DMS 273 (cell line): ENCODE results near the gene CEP135.
"Not testable (repeated sequence)": the region's sequence is repeated elsewhere in the genome, so short reads cannot be mapped to it uniquely, and the experiment has no call there.

Experiments
- DNase-seq: peaks from one replicate; lab custom pipeline; 2025; ENCODE audit not compliant: unreplicated experiment; lab: John Stamatoyannopoulos, UW

The CEP135 gene

DNA sequence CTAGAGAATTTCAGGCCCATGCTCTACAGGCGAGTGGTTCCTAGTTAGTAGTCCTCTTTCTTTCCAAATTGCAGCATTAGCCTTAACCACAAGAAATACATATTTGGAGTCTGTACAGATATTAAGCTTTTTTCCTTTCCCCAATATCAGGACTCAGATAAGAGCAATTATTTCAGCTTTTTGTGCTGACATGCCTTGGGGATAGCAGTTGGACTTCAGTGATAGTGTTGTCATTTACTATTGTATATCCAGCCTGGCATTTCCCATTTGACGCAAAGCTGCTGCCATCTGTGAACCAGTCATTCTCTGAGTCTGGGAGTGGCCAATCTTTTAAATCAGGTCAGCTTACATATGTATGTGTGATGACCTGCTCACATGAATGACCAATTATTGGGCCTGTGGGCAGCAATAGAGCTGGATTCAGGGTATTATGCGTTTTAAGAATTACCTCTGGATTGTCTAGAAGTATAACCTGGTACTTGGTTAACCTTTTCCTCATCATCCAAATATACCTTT is 6.8 kb upstream of the CEP135 start:
- DNase-seq = no peak

DNA sequence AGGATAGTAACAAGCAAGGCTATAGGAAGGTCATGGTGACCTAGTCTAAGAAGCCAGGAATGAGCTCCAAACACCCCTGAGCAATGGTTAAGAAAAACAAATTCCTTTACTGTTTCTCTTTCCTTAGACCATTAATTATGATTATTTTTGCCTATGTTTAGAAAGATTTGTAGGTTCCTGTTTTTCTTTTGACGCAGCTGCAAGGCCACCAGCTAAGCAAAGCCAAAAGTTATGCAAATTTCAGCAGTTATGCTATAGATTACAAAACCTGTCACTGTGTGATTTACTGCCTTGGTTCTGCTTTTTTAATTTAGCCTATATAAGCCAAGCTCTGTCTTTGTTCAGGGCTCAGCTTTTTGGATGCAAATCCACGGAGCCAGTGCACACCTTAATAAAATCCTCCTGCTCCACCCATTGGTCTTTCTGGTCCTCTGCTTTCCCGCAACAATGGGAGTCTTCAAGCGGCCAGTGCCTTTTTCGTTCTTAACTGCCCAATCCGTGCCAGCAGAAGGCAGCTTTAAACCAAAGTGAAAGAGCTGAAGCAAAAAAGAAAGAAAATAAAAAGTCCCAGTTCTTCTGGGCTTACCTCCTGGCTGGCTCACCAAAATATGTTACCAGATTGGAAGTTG is 1.4 kb upstream of the CEP135 start:
- no peak for DNase-seq

DNA sequence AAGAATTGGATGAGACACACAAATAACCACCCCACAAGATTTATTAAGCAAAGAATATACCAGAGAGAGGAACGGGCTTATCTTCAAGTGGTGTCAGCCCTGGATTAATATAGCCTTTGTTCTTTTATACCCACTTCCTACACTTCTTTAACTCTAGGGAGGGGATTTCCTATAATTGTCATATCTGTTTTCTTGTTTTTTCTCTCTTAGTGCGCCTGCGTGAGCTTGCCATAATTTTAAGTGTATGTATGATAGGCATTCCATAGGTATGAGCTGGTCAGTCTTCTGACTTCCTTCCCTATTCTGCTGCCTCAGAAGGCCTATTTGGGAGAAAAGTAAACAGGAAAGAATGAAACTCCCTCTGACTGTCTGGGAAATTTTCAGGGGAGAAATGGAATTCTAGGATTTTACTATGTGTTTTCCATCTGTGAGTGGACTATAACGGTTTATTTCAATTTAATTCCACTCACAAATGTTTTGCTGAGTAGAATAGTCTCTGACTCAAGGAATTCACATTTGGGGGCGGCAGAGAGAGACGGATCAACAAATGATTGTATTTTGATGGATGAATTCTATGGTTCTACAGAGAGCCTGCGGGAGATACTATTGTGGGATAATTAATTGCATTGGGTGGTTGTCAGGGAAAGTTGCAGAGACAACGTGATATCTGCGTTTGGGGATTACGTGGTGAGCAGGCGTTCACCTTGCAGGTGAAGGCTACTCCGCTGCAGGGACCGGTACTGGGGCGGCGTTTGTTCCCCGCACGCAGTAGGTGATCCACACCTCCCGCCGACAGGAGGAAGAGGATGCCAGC is 626 bp upstream of the CEP135 start:
- DNase-seq = no peak

DNA sequence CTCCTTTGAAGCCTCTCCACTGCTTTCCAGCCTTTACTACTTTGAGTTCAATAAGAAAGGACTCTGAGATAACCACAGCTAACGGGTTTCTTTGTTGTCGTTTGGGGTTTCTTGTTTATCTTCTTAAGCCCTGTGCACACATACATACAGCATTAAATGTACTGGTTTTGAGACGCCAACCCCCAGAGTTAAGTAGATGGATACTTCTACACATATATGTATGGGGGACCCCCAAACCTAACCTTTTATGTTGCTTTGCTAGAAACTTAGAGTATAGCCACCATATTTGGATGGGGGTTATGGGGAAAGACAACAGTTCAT is 697 bp downstream of the CEP135 start:
- no peak for DNase-seq

DNA sequence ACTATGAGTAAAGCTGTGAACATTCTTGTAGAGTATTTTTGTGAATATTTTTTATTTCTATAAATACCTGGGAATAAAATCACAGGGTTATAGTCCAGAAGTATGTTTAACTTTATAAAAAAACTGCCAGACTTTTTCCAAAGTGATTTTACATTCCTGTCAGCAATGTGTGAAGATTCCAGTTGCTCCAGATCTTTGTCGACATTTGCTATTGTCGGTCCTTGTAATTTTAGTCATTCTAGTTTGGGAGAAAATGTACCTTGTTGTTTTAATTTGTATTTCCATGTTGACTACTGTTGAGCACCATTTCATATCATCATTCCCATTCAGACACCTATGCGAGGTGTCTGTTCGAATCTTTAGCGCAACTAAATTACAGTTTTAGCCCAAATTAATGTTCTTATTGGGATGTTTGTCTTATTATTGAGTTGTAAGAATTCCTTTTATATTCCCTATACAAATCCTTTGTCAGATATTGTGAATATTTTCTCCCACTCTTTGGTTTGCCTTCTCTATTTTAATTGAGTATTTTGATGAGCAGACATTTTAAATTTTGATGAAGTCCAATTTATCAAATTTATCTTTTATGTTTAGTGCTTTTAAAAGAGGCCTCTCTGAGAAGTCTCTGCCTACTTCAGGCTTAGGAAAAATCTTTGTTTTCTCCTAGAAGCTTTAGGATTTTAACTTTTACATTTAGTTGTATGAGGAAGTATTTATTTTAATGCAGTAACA is 2.6 kb downstream of the CEP135 start:
- DNase-seq = no peak

DNA sequence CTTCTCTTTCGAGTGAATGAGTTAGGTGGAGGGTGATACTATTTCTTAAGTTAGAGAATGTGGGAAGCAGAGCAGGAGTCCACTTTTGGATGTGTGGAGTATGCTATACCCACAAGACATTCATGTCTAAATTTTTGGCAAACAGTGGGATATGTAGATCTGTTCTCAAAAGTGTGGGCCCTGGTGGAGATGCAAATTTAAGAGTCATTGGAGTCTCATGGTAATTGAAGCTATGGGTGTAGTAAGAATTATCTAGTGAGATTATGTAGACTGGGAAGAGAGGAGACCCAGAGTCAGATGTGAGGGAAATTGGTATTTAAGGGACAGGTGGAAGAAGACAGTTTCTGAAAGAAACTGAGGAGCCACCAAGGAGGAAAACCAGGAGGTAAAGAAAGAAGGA is 7.0 kb downstream of the CEP135 start:
- DNase-seq = no peak

DNA sequence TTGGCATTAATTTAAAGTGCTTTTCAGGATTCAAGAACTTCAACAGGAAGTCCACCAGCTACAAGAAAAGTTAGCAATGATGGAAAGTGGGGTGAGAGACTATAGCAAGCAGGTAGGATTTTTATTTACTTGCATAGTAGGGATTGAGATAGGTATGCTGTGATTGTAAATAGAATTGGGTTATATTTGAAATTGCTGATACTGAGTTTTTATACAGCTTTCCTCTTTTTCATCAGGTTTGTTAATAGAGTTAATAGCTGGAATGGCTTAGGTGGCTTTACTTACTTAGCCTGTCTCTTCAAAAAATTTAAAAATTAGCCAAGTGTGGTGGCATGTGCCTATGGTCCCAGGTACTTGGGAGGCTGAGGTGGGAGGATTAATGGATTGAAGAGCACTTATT is 10.9 kb downstream of the CEP135 start:
- no peak for DNase-seq

DNA sequence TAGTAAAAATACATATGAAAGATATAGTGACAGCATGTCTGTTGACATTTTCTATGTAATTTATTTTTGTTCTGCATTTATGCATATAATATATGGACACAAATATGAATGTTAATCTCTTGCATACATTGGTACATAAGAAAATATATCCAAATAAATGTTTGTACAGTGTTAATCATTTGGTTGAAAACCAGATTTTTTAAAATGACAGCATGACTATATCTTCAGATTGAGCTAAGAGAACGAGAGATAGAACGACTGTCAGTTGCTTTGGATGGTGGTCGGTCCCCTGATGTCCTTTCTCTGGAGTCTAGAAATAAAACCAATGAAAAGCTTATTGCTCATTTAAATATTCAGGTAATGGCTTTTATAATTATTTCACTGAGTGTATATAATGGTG is 15.3 kb downstream of the CEP135 start:
- no peak for DNase-seq

DNA sequence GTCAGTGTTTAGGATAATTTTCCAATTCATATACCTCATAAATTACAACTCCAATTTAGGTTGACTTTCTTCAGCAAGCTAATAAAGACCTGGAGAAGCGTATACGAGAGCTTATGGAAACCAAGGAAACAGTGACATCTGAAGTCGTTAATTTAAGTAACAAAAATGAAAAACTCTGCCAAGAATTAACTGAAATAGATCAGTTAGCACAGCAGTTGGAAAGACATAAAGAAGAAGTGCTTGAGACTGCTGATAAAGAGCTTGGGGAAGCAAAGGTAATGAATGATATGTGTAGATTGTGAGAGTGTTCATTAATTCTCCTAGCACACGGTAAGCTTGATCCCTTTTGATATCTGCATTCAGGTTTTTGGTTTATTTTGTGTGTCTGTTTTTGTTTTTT is 16.8 kb downstream of the CEP135 start:
- no peak for DNase-seq

DNA sequence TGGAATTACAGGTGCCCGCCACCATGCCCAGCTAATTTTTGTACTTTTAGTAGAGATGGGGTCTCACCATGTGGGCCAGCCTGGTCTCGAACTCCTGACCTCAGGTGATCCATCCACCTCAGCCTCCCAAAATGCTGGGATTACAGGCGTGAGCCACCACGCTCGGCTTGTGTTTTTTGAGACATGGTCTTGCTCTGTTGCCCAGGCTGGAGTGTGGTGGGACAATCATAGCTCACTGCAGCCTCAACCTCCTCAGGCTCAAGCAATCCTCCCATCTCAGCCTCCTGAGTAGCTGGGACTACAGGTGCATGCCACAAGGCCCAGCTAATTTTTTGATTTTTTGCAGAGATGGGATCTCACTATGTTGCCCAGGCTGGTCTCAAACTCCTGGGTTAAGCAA is 17.6 kb downstream of the CEP135 start:
- DNase-seq = not testable (repeated sequence)

DNA sequence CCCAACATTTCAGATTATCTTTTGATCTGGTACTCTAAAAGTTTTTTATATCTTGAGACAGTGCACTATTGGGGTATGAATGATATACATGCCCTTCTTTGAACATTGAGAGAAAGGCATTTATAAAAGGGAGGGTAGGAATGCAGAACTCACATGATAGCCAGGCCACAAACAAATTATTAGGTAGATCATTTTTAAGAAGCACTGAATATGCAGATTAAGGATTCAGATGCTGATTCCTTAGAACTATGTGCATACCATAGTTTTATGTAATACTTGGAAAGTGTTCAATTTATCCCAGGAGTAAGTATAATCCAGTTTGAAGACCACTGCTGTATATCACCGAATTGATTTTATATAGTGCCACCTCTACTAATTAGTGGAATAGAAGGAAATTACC is 18.6 kb downstream of the CEP135 start:
- DNase-seq = no peak

DNA sequence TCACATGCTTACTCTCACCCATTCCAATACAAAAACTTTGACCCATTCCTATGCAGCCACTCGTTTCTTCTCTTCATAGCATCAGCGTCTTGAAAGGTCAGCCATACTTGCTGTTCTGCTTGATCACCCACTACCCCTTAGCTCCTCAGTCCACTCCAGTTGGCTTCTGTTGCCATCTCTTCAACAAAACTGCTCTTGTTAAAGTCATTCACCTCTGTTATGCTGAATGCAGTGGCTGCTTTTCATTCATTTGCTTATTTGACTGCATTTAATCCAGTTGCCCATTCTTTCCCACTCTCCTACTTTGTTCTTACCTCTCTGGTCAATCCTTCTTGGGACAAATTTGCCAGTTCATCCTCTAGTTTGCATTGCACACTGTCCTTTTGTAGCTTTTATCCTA is 24.9 kb downstream of the CEP135 start:
- no peak for DNase-seq

DNA sequence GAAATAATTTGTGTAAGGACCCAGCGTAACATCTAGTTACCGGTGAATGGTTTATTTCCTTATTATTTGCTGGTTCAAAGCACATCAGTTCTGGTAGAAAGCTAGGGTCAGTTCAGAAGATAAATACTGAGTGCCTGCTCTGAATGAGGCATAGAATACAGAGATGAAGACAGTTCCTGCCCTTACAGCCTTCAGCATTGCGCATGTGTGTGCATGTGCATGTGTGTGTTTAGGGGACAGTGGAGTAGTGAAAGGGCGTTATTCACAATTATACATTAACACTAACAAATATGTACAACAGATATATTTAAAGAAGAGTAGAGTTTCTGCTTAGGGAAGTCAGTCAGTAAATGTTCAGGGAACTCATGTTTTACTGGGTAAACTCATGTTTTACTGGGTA is 29.1 kb downstream of the CEP135 start:
- DNase-seq = no peak

DNA sequence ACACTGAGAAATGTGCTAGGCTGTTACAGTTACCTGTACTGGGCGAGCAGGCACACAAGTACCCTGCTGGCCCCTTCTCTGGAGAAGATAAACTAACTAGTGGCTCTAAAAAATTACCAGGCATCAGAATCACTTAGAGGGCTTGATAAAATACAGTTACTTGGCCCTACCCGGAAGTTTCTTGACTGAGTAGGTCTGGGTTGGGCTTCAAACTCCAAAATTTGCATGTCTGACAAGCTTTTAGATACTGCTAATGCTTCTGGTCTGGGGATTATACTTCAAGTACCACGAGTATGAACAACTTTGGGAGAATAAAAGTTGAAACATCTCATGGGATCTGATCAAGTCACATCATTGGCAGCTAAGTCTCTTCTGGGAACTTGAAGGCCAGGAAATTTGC is 30.8 kb downstream of the CEP135 start:
- no peak for DNase-seq

DNA sequence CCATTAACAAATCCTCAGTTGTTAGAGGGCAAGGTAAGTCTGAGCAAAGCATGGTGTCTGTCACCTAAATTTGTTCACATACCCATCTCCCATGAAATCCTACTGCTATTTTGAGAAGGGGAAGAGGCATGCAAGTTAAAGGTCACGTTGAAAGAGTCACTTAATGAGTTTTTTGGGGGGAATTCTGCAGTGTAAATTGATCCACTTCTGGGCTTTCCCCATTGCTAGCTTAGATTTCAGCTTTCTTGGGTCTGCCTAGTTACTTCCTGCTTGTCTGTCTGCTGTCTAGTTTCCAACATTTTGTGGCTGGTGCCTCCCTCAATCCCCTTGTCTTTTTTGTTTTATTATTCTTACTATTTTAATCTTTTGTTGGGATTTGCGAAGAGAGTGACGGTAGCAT is 32.0 kb downstream of the CEP135 start:
- no peak for DNase-seq

DNA sequence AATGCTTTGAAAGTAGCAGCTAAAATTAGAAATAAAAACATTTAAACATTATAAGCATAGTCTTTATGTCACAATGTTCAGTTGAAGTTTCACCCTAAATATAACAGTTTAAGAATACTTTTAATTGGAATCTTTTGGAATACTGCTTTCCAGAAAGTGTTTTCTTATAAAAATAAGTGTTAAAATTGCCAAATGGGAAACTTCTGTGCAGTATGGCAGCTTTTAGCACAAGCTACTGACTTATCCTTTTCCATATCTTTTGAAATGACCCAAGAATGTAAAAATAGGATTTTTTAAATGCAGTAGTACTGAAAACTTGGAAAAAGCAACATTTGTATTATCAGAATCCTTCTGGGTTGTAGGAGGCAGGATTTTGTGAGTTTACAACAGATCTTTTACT is 34.2 kb downstream of the CEP135 start:
- DNase-seq = no peak

DNA sequence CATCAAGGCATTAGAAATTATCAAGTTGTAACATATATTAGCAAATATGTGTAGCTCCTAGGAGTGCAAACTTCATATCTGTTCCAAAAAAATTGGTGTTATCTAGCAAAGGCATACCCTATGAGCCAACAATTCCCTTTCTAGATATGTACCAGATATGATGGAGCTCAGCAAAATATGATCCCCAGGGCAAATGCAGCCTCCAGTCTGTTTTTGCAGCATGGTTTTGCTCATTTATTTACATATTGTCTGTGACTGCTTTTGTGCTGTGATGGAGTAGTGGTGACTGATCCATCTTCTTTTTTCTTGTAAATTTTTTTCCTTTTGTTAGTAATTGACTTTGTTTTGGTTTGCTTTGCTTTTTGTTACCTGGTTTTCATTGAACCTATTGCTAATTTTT is 41.0 kb downstream of the CEP135 start:
- DNase-seq = no peak

DNA sequence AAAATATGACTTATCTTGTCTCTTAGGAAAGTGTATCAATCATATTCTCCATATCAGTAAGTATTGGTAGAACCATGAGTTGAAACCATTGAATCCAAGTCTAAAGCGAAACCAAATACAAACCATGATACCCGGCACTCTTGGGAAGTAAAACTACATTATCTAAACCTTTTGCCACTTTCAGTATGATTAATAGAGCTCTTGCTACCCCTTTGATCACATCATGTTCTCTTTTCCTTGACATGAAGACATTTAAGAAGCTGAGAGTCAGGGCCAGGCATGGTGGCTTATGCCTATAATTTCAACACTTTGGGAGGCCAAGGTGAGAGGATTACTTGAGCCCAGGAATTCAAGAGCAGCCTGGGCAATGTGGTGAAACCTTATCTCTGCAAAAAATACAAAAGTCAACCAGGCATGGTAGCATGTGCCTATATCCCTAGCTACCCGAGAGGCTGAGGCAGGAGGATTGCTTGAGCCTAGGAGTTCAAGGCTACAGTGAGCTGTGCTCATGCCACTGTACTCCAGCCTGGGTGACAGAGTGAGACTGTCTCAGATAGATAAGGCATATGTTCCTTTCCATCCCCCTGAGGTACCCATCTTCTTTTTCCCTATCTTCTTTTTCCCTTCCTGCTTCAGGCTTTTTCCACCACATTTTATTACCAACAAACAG is 45.4 kb downstream of the CEP135 start:
- DNase-seq = no peak

DNA sequence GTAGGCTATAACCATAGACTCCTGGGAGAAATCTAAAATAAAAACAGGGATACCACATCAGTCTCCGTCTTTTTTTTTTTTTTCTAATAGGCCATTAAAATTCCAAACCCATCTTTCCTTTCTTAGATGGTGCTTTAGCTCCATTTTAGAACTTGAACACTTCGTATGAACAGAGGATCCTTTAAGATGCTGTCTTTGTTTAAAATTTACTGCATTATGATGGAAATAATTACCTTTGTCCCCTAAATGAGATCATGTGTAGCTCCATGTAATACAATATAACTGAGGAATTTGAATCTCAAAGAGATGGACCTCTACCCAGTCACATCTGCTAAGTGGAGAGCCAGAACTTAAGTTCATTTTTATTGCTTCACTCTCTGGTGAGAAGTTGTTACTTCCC is 47.9 kb downstream of the CEP135 start:
- no peak for DNase-seq

DNA sequence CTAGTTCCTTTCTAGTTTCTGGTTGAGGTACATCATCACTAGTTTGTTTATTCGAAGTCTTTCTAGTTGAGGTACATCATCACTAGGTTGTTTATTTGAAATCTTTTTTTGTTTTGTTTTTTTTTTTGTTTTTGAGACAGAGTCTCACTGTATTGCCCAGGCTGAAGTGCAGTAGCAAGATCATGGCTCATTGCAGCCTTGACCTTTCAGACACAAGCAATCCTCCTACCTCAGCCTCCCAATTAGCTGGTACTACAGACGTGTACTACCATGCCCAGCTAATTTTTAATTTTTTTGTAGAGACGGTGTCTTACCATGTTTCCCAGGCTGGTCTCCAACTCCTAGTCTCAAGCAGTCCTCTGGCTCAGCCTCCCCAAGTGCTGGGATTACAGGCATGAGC is 54.9 kb downstream of the CEP135 start:
- DNase-seq = no peak

DNA sequence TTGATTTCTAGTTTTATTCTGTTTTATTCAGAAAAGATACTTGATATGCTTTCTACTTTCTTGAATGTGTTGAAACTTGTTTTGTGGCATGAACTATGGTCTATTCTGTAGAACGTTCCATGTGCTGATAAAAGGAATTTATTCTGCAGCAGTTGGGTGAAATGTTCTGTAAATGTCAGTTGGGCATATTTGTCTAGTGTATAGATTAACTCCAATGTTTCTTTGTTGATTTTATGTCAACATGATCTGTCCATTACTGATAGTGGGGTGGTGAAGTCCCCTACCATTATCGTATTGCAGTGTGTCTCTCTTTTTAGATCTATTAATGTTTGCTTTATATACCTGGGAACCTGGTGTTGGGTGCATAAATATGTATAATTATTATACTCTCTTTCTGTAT is 55.5 kb downstream of the CEP135 start:
- no peak for DNase-seq

DNA sequence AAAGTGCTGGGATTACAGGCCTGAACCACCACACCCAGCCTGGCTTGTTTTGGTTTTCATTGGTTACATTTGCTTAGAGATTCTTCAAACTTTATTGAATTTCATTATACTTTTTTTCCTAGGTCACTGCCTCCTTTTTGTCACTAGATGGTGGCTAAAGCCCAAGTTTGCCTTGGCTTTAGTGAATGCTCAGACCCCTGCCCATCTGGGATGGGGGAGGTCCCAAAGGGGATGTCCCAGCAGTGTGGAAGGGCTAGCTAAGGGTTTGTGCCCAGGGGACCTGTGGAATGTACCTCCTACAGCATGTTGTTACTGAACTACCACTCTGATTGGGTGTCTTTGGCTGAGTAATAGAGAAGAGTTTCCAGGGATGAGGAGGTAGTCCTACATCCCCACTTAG is 58.4 kb downstream of the CEP135 start:
- DNase-seq = no peak
